ENCODE data around the gene RGS7. TPM values are rescaled to one million over a fixed set of nuclear protein-coding genes. Genes with fewer than 3 reads are reported as not detected.

RGS7 gene
- total RNA-seq, 1 experiment from 2014 or later = 1.5 TPM

DNA sequence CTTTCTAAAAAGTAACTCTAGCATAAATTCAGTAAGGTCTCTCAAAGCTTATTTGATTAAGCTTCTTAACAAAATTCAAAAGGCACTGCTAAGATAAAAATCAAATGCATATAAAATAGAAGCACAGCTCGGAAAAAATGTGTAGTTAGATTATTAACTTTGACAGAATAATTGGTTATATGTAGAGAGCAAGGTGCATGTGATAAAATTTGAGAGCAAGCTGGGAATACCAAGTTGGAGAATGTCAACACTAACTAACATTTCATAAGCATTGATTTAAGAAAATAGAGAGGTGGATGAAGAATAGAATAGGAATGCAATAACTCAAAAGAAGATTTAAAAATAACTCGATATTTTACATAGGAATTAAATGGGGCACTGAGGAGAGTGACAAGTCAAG lies 540.5 kb downstream of the RGS7 start:
- Histone ChIP-seq H4K91ac (ENCODE audit: insufficient read length, low read depth, low read length) (no peak overlapping the region), H3K23me2 (ENCODE audit: insufficient read length, low read depth, low read length, poor library complexity, severe bottlenecking) (no peaks in the 10 kb centered on the region), H4K5ac (ENCODE audit: insufficient read length, low read depth, low read length) (no peak overlapping the region), H4K8ac (replicated peaks; ENCODE audit: insufficient read length, low read depth, low read length) (no peak overlapping the region), H3K14ac (ENCODE audit: insufficient read depth, low read length) (no peak overlapping the region), H2BK5ac (ENCODE audit: insufficient read length, low read length) (no peak overlapping the region), H2BK15ac (ENCODE audit: low read depth, low read length) (no peak overlapping the region), H3K79me1 (ENCODE audit: insufficient read depth, low read depth, low read length, poor library complexity, severe bottlenecking) (no peaks in the 10 kb centered on the region), H3K4me2 (ENCODE audit: insufficient read depth, insufficient read length, low read length) (no peak overlapping the region), H3K9me3 (ENCODE audit: control insufficient read depth, low read depth, low read length) (no peaks in the 10 kb centered on the region), H3K27me3 (ENCODE audit: insufficient read depth, low read length) (no peaks in the 10 kb centered on the region), H4K20me1 (ENCODE audit: control insufficient read depth, insufficient read depth, insufficient read length) (no peaks in the 10 kb centered on the region), H3K27ac (ENCODE audit: insufficient read length, low read depth, low read length) (no peak overlapping the region), H3K9ac (ENCODE audit: extremely low read depth, insufficient read length, low read length) (no peak overlapping the region), H2BK20ac (ENCODE audit: low read depth, low read length, poor library complexity, severe bottlenecking) (no peak overlapping the region), H2BK120ac (ENCODE audit: low read depth, low read length, poor library complexity, severe bottlenecking) (no peak overlapping the region), H2BK12ac (ENCODE audit: insufficient read length, low read depth, low read length) (no peak overlapping the region), H2AK5ac (ENCODE audit: insufficient read length, low read length) (no peak overlapping the region), H3K79me2 (ENCODE audit: insufficient read depth, low read length) (no peaks in the 10 kb centered on the region), H3K18ac (ENCODE audit: insufficient read length, low read depth, low read length) (no peak overlapping the region), H3K4ac (ENCODE audit: low read depth, low read length) (no peak overlapping the region), H3K23ac (ENCODE audit: insufficient read length, low read depth, low read length) (no peak overlapping the region), H3K56ac (ENCODE audit: insufficient read length, low read depth, low read length) (no peak overlapping the region), H3K4me1 (ENCODE audit: insufficient read depth, low read length) (no peaks in the 10 kb centered on the region), H2AFZ (ENCODE audit: low read length) (no peak overlapping the region), H3T11ph (ENCODE audit: low read length) (no peak overlapping the region)
- Mint-ChIP-seq H3K36me3 (ENCODE audit: insufficient read depth in 1 of 3, low read depth in 3 of 3) (no peaks in the 10 kb centered on the region; a peak in 1 of 7 replicates), H3K27me3 (ENCODE audit: low read depth) (no peaks in the 10 kb centered on the region), H3K27ac (no peak overlapping the region), H3K4me3 (no peak overlapping the region), H3K4me1 (no peaks in the 10 kb centered on the region), H3K9me3 (no peaks in the 10 kb centered on the region)
- DNase-seq = no peak
- TF ChIP-seq, protein P1, sequence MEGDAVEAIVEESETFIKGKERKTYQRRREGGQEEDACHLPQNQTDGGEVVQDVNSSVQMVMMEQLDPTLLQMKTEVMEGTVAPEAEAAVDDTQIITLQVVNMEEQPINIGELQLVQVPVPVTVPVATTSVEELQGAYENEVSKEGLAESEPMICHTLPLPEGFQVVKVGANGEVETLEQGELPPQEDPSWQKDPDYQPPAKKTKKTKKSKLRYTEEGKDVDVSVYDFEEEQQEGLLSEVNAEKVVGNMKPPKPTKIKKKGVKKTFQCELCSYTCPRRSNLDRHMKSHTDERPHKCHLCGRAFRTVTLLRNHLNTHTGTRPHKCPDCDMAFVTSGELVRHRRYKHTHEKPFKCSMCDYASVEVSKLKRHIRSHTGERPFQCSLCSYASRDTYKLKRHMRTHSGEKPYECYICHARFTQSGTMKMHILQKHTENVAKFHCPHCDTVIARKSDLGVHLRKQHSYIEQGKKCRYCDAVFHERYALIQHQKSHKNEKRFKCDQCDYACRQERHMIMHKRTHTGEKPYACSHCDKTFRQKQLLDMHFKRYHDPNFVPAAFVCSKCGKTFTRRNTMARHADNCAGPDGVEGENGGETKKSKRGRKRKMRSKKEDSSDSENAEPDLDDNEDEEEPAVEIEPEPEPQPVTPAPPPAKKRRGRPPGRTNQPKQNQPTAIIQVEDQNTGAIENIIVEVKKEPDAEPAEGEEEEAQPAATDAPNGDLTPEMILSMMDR (conservative IDR thresholded peaks at IDR 0.05) = no peak
- WGBS (ENCODE audit: extremely low coverage, insufficient read length, low lambda C conversion rate) = no CpG with 5 or more reads among the region's 2 CpGs
